ENCODE data around the gene RNF220. TPM values are rescaled to one million over a fixed set of nuclear protein-coding genes. Genes with fewer than 3 reads are reported as not detected.

RNF220 gene
- total and polyA plus RNA-seq, 2 of the 4 experiments (the other 2 are of a cell fraction): 71.8 to 77.1 TPM

DNA sequence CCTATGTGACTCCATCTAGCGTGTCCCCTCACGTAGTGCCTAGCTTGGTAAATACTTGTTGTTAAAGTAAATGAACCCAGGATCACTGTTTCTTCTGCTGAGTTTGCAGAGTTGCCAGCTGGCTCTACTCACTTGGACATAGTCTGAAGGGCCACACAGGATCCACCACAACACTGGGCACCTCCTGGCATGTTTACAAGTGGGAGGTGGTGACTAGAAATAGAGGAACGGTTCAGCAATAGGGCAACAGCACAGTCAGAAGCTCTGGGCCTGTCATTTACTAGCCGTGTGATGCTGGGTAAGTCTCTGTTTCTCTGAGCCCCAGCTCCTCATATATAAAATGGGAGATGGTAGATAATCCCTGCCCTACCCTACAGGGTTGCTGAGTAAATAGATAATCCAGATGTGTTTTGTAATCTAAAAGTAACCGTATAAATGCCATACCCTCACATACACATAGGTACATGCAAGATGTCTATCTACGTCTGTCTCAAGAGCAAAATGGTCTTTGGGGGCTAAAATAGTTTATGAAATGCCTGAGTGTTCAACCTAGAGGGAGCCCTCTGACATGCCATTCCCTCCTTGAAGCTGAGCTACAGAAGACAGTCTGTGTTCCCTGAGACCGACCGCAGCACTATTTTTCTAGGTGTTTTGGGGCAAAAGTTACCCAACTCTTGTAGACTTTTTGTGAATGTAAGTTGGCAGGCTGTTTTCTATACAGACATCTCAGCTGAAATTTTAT is 20.5 kb downstream of the RNF220 start:
- Histone ChIP-seq H3K9me1 (ENCODE audit: insufficient read depth, low read length) (peaks cover 2% of the 10 kb centered on the region; the same call in 1 of the 2 replicates), H3K4ac (ENCODE audit: low read depth, low read length) (no peak overlapping the region), H4K20me1 (ENCODE audit: insufficient read depth, low read length) (no peaks in the 10 kb centered on the region), H3K27me3 (ENCODE audit: control insufficient read depth, insufficient read depth, low read length) (peaks cover 74% of the 10 kb centered on the region), H4K5ac (ENCODE audit: low read depth, low read length) (no peak overlapping the region), H3K14ac (replicated peaks; ENCODE audit: low read depth, low read length) (no peak overlapping the region), H2BK120ac (ENCODE audit: low read depth, low read length) (no peak overlapping the region), H4K91ac (ENCODE audit: insufficient read depth, low read depth, low read length) (no peak overlapping the region), H3K4me1 (ENCODE audit: control insufficient read depth, insufficient read depth, low read length) (no peaks in the 10 kb centered on the region), H2AK5ac (ENCODE audit: low read depth, low read length) (no peak overlapping the region), H2AFZ (replicated peaks; ENCODE audit: low read length, poor library complexity) (no peak overlapping the region), H2AK9ac (replicated peaks; ENCODE audit: low read depth, low read length, poor library complexity) (no peak overlapping the region), H2BK5ac (ENCODE audit: low read depth, low read length, poor library complexity, severe bottlenecking) (no peak overlapping the region), H2BK15ac (ENCODE audit: low read depth, low read length) (no peak overlapping the region), H3K23ac (ENCODE audit: low read depth, low read length) (no peak overlapping the region), H3K4me2 (ENCODE audit: low read depth, low read length) (no peak overlapping the region), H3K18ac (ENCODE audit: low read depth, low read length) (no peak overlapping the region), H3K56ac (ENCODE audit: extremely low read depth, insufficient read depth, low read length) (no peak overlapping the region), H3K79me1 (ENCODE audit: low read depth in 1 of 2, low read length in 2 of 2) (no peaks in the 10 kb centered on the region), H4K8ac (ENCODE audit: low read depth in 2 of 2, low read length in 2 of 2) (no peak overlapping the region), H3K9ac (ENCODE audit: low read depth, low read length) (no peak overlapping the region), H3K27ac (ENCODE audit: insufficient read depth, low read length) (no peak overlapping the region), H3K4me3 (ENCODE audit: insufficient read depth, low read depth, low read length) (no peak overlapping the region), H3K36me3 (ENCODE audit: control insufficient read depth, insufficient read depth, low read length) (no peaks in the 10 kb centered on the region), H2BK20ac (ENCODE audit: low read depth, low read length) (no peak overlapping the region), H3K9me3 (ENCODE audit: control insufficient read depth, insufficient read depth, low read length) (no peaks in the 10 kb centered on the region)
- dilution Hi-C loops (cut with HindIII; ENCODE audit: low sequenced_read_pairs, unreplicated experiment) (no loop called here), in situ Hi-C loops (cut with MboI; ENCODE audit: low sequenced_read_pairs) (no loop called here), intact Hi-C loops (cut with micrococcal nuclease) (loop anchor here (5.0 kb wide), 1 partner anchor 52 kb away; no protein-coding TSS in a partner anchor)
- no CpG with 5 or more reads among the region's 8 CpGs for WGBS, 2 experiments (ENCODE audit: extremely low coverage in 2 of 2, insufficient read length in 1 of 2)
- POLR2A ChIA-PET (ENCODE audit: unreplicated experiment): no interaction called here
- no TSS peak for BruUV-seq (replicated peaks)
- ATAC-seq (ENCODE audit: low read depth) (no peak), DNase-seq (no peak)
- CTCF ChIA-PET: no interaction called here
- TF ChIP-seq, protein P1, sequence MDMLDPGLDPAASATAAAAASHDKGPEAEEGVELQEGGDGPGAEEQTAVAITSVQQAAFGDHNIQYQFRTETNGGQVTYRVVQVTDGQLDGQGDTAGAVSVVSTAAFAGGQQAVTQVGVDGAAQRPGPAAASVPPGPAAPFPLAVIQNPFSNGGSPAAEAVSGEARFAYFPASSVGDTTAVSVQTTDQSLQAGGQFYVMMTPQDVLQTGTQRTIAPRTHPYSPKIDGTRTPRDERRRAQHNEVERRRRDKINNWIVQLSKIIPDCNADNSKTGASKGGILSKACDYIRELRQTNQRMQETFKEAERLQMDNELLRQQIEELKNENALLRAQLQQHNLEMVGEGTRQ (IDR thresholded peaks at IDR 0.05; ENCODE audit: low read depth, low read length): no peak
- TF ChIP-seq MXI1 (IDR thresholded peaks at IDR 0.05; ENCODE audit: borderline replicate concordance, low read depth, low read length): no peak
- no peak for TF ChIP-seq MAFK (IDR thresholded peaks at IDR 0.05; ENCODE audit: low read depth, low read length)
- TF ChIP-seq RAD21 (IDR thresholded peaks at IDR 0.05; ENCODE audit: low read length): no peak
- TF ChIP-seq, protein P2, sequence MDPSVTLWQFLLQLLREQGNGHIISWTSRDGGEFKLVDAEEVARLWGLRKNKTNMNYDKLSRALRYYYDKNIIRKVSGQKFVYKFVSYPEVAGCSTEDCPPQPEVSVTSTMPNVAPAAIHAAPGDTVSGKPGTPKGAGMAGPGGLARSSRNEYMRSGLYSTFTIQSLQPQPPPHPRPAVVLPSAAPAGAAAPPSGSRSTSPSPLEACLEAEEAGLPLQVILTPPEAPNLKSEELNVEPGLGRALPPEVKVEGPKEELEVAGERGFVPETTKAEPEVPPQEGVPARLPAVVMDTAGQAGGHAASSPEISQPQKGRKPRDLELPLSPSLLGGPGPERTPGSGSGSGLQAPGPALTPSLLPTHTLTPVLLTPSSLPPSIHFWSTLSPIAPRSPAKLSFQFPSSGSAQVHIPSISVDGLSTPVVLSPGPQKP (IDR thresholded peaks at IDR 0.05; ENCODE audit: borderline replicate concordance, low read depth, low read length): no peak
- TF ChIP-seq RCOR1 (IDR thresholded peaks at IDR 0.05; ENCODE audit: insufficient replicate concordance, low read length): no peak
- TF ChIP-seq, protein P3, sequence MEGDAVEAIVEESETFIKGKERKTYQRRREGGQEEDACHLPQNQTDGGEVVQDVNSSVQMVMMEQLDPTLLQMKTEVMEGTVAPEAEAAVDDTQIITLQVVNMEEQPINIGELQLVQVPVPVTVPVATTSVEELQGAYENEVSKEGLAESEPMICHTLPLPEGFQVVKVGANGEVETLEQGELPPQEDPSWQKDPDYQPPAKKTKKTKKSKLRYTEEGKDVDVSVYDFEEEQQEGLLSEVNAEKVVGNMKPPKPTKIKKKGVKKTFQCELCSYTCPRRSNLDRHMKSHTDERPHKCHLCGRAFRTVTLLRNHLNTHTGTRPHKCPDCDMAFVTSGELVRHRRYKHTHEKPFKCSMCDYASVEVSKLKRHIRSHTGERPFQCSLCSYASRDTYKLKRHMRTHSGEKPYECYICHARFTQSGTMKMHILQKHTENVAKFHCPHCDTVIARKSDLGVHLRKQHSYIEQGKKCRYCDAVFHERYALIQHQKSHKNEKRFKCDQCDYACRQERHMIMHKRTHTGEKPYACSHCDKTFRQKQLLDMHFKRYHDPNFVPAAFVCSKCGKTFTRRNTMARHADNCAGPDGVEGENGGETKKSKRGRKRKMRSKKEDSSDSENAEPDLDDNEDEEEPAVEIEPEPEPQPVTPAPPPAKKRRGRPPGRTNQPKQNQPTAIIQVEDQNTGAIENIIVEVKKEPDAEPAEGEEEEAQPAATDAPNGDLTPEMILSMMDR (conservative IDR thresholded peaks at IDR 0.05; ENCODE audit: low read depth, low read length): no peak
- no peak for TF ChIP-seq MAZ (IDR thresholded peaks at IDR 0.05; ENCODE audit: borderline replicate concordance, low read depth, low read length)
- TF ChIP-seq POLR2A (IDR thresholded peaks at IDR 0.05; ENCODE audit: low read depth, low read length): no peak
- TF ChIP-seq RFX5 (IDR thresholded peaks at IDR 0.05; ENCODE audit: low read depth, low read length): no peak
- no peak for TF ChIP-seq BHLHE40 (IDR thresholded peaks at IDR 0.05; ENCODE audit: low read depth, low read length)
- no peak for TF ChIP-seq CEBPB (IDR thresholded peaks at IDR 0.05; ENCODE audit: low read depth, low read length)
- TF ChIP-seq SMC3 (IDR thresholded peaks at IDR 0.05; ENCODE audit: low read depth, low read length): no peak
- no peak for TF ChIP-seq NFE2L2 (IDR thresholded peaks at IDR 0.05; ENCODE audit: low read depth, low read length)
- TF ChIP-seq FOS (IDR thresholded peaks at IDR 0.05; ENCODE audit: low read depth, low read length): no peak
